ENCODE results near the gene SLC35F4. TPM values are rescaled to one million over a fixed set of nuclear protein-coding genes. Genes with fewer than 3 reads are reported as not detected.

The SLC35F4 gene
- total RNA-seq, 1 experiment from 2014 or later = not detected

- no peak for DNase-seq (ENCODE audit: low spot score)
- Histone ChIP-seq H3K4me3 (ENCODE audit: low read depth, low read length, poor library complexity, severe bottlenecking) (no peak overlapping the region), H3K27me3 (replicated peaks; ENCODE audit: insufficient read depth, low read depth, low read length, poor library complexity) (no peaks in the 10 kb centered on the region), H3K9me3 (ENCODE audit: low read depth, low read length, poor library complexity, severe bottlenecking) (no peaks in the 10 kb centered on the region), H3K36me3 (ENCODE audit: insufficient read depth, low read length, poor library complexity, severe bottlenecking) (no peaks in the 10 kb centered on the region), H3K27ac (ENCODE audit: low read depth, low read length, poor library complexity, severe bottlenecking) (no peak overlapping the region), H3K4me1 (ENCODE audit: insufficient read depth, low read length, poor library complexity, severe bottlenecking) (no peaks in the 10 kb centered on the region)
- ChIA-PET CTCF (no interaction called here), POLR2A (ENCODE audit: low non-redundant PET) (no interaction called here)
- intact Hi-C loops (cut with micrococcal nuclease; ENCODE audit: unreplicated experiment) = no loop called here
- BruUV-seq (replicated peaks) = no TSS peak
- TF ChIP-seq CTCF (conservative IDR thresholded peaks at IDR 0.05; ENCODE audit: low read depth, low read length) (no peak), EZH2 (IDR thresholded peaks at IDR 0.05; ENCODE audit: borderline replicate concordance, low read depth, low read length, poor library complexity, severe bottlenecking) (no peak)
Measured at GRCh38 chr14:57820581-57820980, 45.3 kb downstream of the SLC35F4 start.

GRCh38 chr14:57818511-57818910, 47.4 kb downstream of the SLC35F4 start:
- no peak overlapping the region for H3K4me3 ChIP-seq (ENCODE audit: low read depth, low read length, poor library complexity, severe bottlenecking)
- DNase-seq (ENCODE audit: low spot score) = no peak
- intact Hi-C loops (cut with micrococcal nuclease; ENCODE audit: unreplicated experiment) = no loop called here
- H3K9me3 ChIP-seq (ENCODE audit: low read depth, low read length, poor library complexity, severe bottlenecking) = no peaks in the 10 kb centered on the region
- POLR2A ChIA-PET (ENCODE audit: low non-redundant PET) = no interaction called here
- CTCF ChIA-PET = no interaction called here
- TF ChIP-seq CTCF (conservative IDR thresholded peaks at IDR 0.05; ENCODE audit: low read depth, low read length) (no peak), EZH2 (IDR thresholded peaks at IDR 0.05; ENCODE audit: borderline replicate concordance, low read depth, low read length, poor library complexity, severe bottlenecking) (no peak)
- H3K4me1 ChIP-seq (ENCODE audit: insufficient read depth, low read length, poor library complexity, severe bottlenecking) = no peaks in the 10 kb centered on the region
- BruUV-seq (replicated peaks) = no TSS peak
- H3K27me3 ChIP-seq (replicated peaks; ENCODE audit: insufficient read depth, low read depth, low read length, poor library complexity) = no peaks in the 10 kb centered on the region
- no peaks in the 10 kb centered on the region for H3K36me3 ChIP-seq (ENCODE audit: insufficient read depth, low read length, poor library complexity, severe bottlenecking)
- no peak overlapping the region for H3K27ac ChIP-seq (ENCODE audit: low read depth, low read length, poor library complexity, severe bottlenecking)

GRCh38 chr14:57816568-57817284, 49.2 kb downstream of the SLC35F4 start:
- no peak for DNase-seq (ENCODE audit: low spot score)
- Histone ChIP-seq H3K4me1 (ENCODE audit: insufficient read depth, low read length, poor library complexity, severe bottlenecking) (peaks cover 5% of the 10 kb centered on the region), H3K27me3 (replicated peaks; ENCODE audit: insufficient read depth, low read depth, low read length, poor library complexity) (no peaks in the 10 kb centered on the region), H3K27ac (ENCODE audit: low read depth, low read length, poor library complexity, severe bottlenecking) (no peak overlapping the region), H3K36me3 (ENCODE audit: insufficient read depth, low read length, poor library complexity, severe bottlenecking) (no peaks in the 10 kb centered on the region), H3K4me3 (ENCODE audit: low read depth, low read length, poor library complexity, severe bottlenecking) (no peak overlapping the region), H3K9me3 (ENCODE audit: low read depth, low read length, poor library complexity, severe bottlenecking) (no peaks in the 10 kb centered on the region)
- ChIA-PET CTCF (no interaction called here), POLR2A (ENCODE audit: low non-redundant PET) (no interaction called here)
- no TSS peak for BruUV-seq (replicated peaks)
- intact Hi-C loops (cut with micrococcal nuclease; ENCODE audit: unreplicated experiment) = no loop called here
- TF ChIP-seq EZH2 (IDR thresholded peaks at IDR 0.05; ENCODE audit: borderline replicate concordance, low read depth, low read length, poor library complexity, severe bottlenecking) (no peak), CTCF (conservative IDR thresholded peaks at IDR 0.05; ENCODE audit: low read depth, low read length) (no peak)
